NCI-H2081 (cell line): ENCODE measurements around the gene PITX1.

Experiments
- DNase-seq, 2 experiments: peaks; one replicate each; lab custom pipeline; 2025; lab: John Stamatoyannopoulos, UW

Gene PITX1

GRCh38 chr5:135041726-135042125, 7.7 kb upstream of the PITX1 start:
- no peak for DNase-seq

- no peak for DNase-seq
Measured at GRCh38 chr5:135041145-135041587, 7.1 kb upstream of the PITX1 start.

GRCh38 chr5:135040333-135041144, 6.5 kb upstream of the PITX1 start:
- DNase-seq, result no peak

GRCh38 chr5:135040034-135040332, 6.0 kb upstream of the PITX1 start:
- no peak for DNase-seq

- no peak for DNase-seq
Measured at GRCh38 chr5:135039271-135040033, 5.4 kb upstream of the PITX1 start.

DNA sequence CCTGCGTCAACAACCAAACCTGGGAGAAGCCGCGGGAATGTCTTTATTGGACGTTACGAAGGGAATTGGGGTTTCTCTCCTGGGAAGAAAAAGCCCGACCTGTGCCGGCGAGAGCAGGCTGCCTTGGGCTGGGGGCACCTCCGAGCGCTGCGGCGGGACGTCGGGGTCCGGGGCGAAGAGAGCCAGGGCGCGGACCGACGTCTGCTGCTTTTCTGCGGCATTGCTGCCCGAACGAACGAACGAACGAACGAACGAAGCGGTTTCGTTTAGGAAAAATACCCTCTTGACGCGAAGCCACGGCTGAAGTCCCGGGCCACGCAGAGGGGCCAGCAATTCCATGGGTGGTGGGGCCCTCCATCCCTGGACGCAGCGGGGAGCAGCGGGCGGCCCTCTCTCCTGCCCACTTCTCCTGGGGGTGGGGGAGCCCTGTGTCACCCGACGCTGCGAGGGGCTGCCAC, 4.8 kb upstream of the PITX1 start:
- no peak for DNase-seq

DNA sequence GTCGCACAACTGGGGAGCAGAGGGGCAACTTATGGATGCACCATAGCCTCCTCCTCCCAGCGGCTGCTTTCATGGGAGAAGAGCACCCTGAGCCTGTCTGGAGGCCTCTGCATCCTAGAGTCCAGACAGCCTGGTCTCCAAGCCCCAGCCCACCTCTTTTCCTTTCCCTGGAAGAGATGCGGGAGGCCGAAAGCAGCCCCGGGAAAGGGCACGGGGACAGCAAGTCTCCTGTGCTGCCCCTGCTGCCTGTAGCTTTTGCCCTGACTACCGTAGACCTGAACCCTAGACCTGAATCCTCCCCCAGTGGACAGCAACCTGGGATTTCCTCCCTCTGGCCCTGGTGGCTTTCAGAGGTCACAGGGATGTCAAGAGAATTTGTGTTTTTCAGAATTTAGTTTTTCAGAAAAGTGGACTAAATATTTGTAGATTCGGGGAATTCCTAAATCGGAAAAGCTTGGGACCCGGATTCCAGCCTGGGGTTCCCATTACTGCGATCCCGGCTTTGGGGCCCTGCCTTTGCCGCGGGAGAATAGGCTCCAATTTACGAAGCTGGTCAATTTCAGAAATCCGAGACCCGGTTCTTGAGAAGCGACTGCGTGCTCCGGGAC, 4.3 kb upstream of the PITX1 start:
- no peak for DNase-seq

GRCh38 chr5:135037519-135038204, 3.6 kb upstream of the PITX1 start:
- DNase-seq, result no peak

- peak in 1 of 2 experiments; percentile 15 for DNase-seq
Measured at GRCh38 chr5:135036405-135036804, 2.4 kb upstream of the PITX1 start.

- no peak for DNase-seq
Measured at GRCh38 chr5:135035678-135036030, 1.6 kb upstream of the PITX1 start.

GRCh38 chr5:135034963-135035677, 1.1 kb upstream of the PITX1 start:
- DNase-seq, result no peak

DNA sequence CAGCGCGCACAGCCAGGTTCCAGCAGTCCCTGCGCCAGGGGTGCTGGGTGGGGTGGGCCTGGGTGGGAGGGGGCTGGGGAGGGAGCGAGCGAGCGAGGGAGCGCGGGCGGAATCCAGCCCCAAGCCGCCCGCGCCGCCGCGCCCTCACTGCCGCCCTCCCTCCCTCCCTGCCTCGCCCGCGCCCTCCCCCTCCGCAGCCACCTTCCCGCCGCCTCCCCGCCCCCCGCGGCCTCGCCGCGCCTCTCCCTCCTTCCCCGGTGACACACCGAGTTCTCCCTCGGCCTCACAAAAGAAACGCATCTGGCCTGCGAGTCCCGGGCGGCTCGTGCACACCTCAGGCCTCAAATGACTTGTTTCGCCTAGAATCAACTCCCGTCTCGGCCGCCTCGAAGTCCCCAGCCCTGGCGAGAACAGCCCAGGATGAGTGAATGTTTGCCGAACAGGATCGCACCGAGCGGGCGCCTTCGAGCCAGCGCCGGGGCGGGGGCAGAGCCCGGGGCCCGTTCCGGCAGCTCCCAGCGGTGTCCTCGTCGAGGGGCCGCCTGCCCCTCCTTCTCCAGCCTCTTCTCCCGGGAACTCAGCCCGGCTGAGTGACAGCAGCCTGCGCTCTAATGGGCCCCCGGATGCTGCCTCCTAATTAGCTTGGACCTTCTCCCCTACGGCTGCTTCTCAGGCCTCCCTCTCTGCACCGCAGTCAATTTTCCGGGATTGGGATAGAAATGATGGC, 371 bp upstream of the PITX1 start:
- peak in 1 of 2 experiments; percentile 59 for DNase-seq

DNA sequence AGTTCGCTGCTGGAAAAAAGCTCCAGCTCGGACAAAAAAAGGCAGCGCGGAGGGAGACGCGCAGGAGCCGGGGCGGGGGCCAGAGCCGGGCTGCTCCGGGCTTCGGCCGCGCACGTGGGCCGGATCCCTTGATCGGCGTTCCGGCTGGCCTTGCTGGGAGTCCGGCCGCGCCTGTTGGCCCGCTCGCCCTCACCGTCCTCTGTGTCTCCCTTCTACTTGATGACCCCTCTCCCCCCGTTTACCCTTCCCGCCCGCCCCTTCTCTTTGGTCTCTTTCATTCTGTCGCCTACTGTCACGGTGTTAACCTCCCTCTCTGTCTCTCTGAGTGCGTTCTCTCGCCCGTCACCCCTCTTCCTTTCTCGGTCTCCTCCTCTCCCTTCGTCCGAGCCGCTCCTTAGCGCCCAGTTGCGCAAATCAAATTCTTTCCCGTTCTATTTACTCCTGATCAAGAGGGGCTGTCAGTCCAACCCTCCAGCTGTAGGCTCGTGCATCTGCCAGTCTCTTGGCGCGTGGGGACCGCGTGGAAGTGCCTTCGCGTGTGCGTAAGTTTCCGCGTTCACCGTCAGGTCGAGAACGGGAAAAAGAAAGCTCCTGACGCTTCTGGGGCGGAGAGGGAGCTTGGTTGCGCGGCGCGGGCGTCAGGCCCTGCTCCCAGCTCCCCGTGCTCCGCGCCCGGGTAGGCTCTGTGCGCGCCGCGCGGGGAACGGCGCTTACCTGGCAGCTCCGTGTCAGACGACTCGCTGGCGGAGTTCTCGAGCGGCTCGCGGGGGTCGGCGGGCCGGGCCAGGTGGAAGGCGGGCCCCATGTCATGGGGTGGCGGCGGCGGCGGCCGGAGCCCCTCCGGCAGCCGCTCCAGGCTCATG, 798 bp downstream of the PITX1 start:
- peak in 1 of 2 experiments; percentile 33 for DNase-seq

- no peak for DNase-seq
Measured at GRCh38 chr5:135032695-135032998, 1.4 kb downstream of the PITX1 start.

GRCh38 chr5:135031813-135032694, 2.0 kb downstream of the PITX1 start:
- no peak for DNase-seq

GRCh38 chr5:135030956-135031812, 2.8 kb downstream of the PITX1 start:
- no peak for DNase-seq

DNA sequence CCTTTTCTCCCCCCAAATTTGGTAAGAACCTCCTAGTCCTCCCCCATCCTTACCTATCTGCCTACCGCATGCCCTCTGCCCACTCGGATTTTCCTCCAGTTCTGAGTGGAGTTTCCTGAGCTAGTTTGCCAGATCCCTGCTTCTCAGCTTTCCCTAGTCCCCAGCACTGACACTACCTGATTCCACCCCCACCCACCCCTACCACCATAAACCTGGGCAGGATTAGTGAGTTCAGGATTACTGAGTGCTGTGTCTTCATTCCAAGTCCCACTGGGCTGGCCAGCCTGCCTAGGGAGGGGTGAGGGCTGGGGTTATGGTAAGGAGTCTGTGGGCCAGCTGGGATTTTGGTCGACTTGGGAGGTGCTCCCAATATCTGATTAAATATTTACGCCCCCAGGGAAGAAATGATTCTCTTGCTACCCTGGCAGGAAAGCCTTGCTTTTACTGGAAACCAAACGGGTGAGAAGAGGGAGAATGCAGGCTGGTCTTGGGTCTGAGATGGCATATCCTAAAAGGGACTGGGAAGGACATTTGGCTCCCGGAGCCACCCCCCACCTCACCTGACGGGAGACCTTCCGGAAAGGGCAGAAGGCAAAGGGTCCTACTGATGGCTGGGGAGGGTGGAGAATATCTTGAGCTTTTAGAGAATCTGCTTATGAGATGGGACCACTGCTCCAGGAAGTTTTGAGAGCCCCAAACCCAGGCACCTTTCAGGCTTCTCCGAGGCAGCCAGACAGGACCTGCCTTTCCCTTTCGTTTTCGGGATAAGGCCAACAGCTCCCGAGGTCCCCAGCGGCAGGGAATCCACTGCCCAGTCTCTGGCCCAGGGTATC, 3.7 kb downstream of the PITX1 start:
- no peak for DNase-seq
